HG02763 (cell line): Measurements from ENCODE around the gene MAP3K2.
A peak's percentile ranks its signal among the peaks of the same experiment; 100 is the strongest.

Experiments
- ATAC-seq: cut with Tn5 transposase; IDR thresholded peaks from one replicate; pipeline ENCODE4 v1.9.1; 2021; ENCODE audit warnings: mild to moderate bottlenecking, moderate library complexity; ENCODE audit not compliant: unreplicated experiment

The MAP3K2 gene

DNA sequence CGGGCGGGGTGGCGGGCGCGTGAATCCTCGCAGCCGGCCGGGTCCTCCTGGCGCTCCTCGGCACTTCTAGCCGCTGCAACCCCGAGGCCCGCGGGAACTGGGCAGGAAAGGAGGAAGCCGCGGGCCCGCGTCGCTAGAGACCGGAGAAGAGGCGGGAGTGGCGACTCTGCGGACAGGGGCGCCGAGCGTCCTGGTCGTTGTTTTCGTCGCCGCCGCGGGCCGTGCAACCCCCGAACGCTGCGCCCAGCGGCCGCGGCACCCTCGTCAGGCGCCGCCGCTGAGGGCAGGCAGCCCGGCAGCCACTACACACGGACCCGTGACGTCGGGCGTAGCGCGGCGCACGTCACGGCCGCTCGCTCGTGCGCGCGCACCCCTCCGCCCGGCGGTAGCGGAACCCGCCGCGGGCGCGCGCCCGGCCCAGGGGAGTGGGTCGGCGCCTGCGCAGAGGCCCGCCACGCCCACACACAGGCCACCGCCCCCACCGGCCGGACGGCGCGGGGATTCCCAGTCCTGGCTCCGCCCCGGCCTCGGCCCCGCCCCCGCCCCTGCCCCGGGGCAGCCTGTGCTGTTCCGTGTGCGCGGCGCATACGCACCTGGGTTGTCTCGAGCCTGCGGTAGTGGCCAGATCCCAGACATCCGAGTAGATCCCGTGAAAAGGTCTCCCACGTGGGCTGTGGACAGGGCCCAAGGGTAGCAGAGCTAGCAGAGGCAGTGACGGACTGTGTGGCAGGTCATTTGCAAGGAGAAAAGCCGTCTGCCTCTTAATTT, at the start of gene MAP3K2:
Gene MAP3K2, minus strand, starts transcription at position 321 of the 768 bp plus-strand sequence. CDS start 44,846 bp downstream, outside the sequence.
- peak; percentile 74 for ATAC-seq

GRCh38 chr2:127437056-127437455, 49.3 kb upstream of the MAP3K2 start:
- ATAC-seq = no peak

GRCh38 chr2:127434515-127434914, 46.7 kb upstream of the MAP3K2 start:
- ATAC-seq = no peak

DNA sequence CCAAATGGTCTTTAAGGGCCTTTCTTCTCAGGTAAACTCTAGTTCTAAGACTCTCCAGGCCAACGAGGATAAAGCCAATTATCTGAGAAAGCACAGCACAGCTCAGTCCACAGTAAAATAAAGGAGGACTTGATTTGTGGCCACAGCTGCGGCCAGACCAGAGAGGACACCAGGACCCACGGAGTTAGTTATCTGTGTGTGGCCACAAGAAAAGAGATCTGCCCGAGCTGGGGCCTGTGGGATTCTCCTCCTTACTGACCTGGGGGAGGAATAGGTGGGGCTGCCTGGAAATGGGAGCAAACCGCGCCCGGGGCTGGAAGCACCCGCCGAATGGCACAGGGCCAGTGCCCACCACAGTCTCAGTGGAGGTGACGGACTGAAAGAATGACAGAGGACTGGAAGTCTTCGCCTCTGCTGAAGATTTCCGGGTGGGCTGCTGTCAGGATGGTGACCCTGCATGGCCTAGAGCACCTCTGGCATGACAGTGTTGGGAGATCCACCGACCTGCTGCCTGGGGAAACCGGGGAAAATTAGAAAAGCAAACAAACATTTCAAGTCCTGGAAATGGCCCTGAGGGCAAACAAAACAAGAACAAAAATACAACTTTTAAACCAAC, 43.7 kb upstream of the MAP3K2 start:
- ATAC-seq = no peak

DNA sequence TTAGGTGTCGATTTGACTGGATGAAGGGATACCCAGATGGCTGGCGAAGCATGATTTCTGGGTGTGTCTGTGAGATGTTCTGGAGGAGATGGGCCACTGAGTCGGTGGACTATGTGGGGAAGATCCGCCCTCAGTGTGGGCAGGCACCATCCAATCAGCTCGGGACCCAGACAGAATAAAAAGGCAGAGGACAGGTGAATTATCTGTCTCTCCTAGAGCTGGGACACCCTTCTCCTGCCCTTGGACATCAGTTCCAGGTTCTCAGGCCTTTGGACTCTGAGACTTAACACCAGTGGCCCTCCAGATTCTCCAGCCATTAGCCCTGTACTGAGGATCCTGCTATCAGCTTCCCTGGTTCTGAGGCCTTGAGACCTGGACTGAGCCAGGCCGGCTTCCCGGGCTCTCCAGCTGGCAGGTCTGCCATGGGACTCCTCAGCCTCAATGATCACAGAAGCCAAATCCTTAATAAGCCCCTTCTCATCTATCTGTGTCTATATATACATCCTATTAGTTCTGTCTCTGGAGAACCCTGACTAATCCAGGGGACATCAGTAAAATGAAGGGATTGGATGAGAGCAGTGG, 42.2 kb upstream of the MAP3K2 start:
- no peak for ATAC-seq

GRCh38 chr2:127429291-127429690, 41.5 kb upstream of the MAP3K2 start:
- no peak for ATAC-seq

- no peak for ATAC-seq
Observed at GRCh38 chr2:127428815-127429109, 41.0 kb upstream of the MAP3K2 start.

GRCh38 chr2:127428057-127428814, 40.5 kb upstream of the MAP3K2 start:
- no peak for ATAC-seq

- ATAC-seq = no peak
Observed at GRCh38 chr2:127427376-127428056, 39.7 kb upstream of the MAP3K2 start.

- ATAC-seq = no peak
Observed at GRCh38 chr2:127426501-127427354, 39.0 kb upstream of the MAP3K2 start.

- ATAC-seq = no peak
Observed at GRCh38 chr2:127425540-127426490, 38.0 kb upstream of the MAP3K2 start.

DNA sequence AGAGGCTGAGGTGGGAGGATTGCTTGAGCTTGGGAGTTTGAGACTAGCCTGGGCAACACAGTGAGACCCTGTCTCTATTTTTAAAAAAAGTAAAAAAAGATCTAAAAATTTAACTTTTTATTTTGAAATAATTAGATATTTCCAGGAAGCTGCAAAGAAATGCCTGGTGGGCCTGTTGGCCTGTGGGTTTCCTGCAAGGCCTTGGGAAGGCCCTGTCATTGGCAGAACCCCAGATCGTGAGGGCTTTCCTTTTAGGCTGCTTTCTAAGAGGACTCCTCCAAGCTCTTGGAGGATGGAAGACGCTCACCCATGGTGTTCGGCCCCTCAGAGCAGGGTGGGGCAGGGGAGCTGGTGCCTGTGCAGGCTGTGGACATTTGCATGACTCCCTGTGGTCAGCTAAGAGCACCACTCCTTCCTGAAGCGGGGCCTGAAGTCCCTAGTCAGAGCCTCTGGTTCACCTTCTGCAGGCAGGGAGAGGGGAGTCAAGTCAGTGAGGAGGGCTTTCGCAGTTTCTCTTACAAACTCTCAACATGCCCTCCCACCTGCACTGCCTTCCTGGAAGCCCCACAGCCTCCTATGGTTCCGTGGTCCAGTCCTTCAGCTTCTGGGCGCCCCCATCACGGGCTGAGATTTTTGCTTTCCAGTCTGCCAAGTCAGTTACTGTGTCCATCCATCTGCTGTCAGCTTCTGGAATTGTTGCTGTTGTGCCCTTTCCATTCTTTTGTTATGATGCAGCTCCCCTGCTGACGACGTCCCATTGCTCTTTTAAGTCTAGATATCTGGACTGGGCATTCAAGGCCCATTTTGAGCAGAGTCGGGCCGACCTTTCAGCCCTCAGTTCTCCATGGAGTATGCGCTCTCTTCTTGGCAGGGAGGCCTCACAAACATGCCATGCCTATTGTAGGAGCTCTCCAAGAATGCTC, 37.1 kb upstream of the MAP3K2 start:
- no peak for ATAC-seq

DNA sequence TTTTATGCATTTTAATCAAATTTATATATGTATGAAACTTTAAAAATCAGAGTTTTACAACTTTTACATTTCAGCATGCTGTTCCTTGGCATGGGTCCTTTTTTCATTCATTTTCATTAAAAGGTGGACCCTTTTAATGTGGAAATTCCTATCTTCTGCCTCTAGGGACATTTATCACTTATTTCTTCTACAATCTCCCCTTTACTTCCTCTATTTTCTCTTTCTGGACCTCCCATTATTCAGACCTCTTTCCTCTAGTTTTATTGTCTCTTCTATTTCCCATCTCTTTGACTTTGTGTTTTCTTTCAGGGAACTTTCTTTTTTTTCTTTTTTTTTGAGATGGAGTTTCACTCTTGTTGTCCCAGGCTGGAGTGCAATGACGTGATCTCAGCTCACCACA, 36.1 kb upstream of the MAP3K2 start:
- no peak for ATAC-seq

DNA sequence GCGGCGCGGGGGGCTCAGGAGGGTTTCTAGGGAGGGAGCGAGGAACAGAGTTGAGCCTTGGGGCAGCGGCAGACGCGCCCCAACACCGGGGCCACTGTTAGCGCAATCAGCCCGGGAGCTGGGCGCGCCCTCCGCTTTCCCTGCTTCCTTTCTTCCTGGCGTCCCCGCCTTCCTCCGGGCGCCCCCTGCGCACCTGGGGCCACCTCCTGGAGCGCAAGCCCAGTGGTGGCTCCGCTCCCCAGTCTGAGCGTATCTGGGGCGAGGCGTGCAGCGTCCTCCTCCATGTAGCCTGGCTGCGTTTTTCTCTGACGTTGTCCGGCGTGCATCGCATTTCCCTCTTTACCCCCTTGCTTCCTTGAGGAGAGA, 35.7 kb upstream of the MAP3K2 start:
- ATAC-seq = no peak

DNA sequence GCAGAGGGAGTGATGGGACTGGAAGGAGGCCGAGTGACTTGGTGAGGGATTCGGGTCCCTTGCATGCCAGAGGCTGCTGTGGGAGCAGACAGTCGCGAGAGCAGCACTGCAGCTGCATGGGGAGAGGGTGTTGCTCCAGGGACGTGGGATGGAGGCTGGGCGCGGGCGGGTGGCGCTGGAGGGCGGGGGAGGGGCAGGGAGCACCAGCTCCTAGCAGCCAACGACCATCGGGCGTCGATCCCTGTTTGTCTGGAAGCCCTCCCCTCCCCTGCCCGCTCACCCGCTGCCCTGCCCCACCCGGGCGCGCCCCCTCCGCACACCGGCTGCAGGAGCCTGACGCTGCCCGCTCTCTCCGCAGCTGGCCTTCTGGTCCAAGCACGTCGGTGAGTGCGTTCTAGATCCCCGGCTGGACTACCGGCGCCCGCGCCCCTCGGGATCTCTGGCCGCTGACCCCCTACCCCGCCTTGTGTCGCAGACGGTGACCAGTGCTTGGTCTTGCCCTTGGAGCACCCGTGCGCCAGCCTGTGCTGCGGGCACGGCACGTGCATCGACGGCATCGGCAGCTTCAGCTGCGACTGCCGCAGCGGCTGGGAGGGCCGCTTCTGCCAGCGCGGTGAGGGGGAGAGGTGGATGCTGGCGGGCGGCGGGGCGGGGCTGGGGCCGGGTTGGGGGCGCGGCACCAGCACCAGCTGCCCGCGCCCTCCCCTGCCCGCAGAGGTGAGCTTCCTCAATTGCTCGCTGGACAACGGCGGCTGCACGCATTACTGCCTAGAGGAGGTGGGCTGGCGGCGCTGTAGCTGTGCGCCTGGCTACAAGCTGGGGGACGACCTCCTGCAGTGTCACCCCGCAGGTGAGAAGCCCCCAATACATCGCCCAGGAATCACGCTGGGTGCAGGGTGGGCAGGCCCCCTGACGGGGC, 35.0 kb upstream of the MAP3K2 start:
- ATAC-seq = no peak

GRCh38 chr2:127421871-127422558, 34.2 kb upstream of the MAP3K2 start:
- ATAC-seq = no peak
